ENCODE data around the gene CARMIL1.

CARMIL1 gene

GRCh38 chr6:25312034-25312620, 33.0 kb downstream of the CARMIL1 start:
- no peak for DNase-seq

- DNase-seq = no peak
Measured at GRCh38 chr6:25312703-25313102, 33.5 kb downstream of the CARMIL1 start.

- DNase-seq = no peak
Measured at GRCh38 chr6:25314509-25315175, 35.5 kb downstream of the CARMIL1 start.

- no peak for DNase-seq
Measured at GRCh38 chr6:25315194-25316177, 36.3 kb downstream of the CARMIL1 start.

DNA sequence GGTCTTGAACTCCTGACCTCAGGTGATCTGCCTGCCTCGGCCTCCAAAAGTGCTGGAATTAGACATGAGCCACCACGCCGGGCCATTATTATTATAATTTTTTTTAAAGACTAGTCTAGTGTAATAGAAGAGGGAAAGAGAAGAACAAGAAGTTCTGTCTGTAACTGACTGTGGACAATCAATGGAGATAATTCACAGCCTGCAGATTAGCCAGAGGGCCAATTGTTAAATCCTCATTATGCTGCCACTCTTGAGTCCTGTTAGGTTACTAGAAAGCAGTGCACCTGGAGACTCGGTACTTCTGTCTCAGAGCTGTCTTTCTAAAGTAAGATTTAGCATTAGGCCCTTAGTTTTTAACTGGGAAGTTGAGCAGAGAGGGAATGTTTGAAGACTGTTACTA, 37.5 kb downstream of the CARMIL1 start:
- no peak for DNase-seq

DNA sequence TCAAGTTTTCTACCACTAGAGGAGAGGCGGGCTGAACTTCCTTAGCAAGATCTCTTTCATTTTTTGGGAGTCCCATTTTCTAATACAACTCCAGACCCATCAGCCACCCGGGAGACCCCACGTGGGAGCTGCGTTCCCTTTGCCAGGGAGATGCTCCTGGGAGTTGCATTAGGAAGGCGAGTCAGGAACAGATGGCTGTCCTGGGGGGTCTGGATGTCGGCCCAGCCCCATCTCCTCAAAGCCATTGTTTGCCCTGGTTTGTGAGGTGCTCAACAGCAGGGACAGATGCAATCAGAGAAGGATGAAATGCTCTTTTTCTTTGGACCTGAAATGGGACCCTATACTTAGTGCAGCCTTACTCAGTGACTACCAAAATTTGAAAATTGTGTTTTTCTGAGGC, 39.4 kb downstream of the CARMIL1 start:
- no peak for DNase-seq

DNA sequence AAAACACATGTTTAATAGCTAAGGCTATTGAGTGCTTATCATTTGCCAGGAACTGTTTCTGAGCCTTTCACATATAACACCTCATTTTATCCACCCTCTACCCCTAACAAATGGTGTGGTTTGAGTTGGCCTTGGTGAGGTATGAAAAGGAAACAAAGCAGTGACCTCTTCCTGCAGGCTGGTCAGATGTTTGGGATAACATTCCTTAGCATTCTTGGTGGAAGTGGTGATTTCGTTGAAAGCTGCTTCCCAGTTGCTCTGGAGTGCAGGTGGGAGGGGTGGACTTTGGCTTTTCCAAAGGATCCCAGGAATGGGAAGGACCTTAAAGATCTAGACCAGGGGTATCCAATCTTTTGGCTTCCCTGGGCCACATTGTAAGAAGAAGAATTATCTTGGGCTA, 41.3 kb downstream of the CARMIL1 start:
- no peak for DNase-seq

DNA sequence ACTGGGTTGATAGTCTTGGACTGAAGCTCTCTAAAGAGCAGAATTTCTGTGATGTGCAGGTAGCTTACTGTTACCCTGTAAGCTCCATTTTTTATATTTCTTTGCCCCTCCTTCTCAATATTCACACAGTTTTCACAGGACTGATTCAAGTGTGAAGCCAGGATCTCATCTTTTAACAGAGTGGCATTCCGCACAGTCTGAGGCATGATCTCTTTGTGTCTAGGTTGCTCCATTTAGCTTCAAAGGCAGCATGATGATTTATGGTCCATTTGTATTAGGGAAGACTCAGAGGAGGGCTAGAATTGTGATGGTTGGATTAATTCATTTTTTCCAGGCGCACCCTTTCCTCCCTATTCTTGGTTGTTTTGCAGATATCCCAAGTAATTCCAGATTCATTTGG, 43.5 kb downstream of the CARMIL1 start:
- DNase-seq = no peak

DNA sequence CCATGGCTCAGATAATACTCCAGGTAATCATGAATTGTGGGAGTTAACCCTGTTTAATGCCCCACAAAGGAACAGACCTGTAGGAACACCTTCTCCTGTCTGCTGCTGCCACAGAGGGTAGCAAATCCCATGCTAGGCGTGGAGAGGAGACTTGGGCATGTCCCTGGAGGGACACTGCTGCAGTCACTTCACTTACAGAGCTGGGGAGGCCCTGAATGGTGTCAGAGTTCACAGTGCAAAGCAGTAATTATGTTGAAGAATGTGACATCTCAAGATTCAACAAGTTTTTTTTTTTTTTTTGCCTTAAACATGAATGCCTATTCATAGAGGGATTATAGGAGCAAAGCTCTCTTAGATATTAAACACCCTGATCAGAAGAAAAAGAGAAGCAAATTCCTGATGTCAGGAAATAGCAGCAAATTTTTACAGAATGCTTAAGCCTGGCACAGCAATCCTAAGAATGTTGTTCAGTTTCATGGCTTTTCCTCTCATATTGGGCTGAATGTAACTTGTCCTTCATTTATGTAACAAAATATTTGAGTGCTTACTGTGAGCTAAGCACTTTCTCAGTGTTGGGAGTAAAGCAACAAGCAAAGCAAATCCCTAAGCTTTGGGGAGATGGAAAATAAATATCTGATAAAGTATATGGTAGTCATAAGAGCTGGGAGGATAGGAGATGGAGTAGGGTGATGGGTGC, 45.0 kb downstream of the CARMIL1 start:
- DNase-seq = no peak

DNA sequence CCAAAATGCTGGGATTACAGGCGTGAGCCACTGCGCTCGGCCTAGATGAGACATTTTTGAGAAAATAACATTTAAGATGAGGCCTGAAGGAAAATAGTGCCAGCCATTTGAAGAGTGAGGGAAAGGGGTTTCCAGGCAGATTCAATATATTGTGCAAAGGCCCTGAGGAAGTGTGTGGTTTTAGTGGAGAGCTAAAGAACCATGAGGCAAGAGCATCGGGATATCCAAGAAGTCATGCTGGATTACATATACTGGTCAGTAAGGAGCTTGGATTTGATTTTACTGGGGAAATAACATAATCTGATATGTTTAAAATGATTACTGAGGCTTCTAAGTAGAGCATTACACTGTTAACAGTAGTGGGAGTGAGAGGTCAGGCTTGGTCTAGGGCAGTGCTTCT, 47.0 kb downstream of the CARMIL1 start:
- DNase-seq = no peak

- DNase-seq = no peak
Measured at GRCh38 chr6:25326960-25327359, 47.8 kb downstream of the CARMIL1 start.

GRCh38 chr6:25327432-25327831, 48.3 kb downstream of the CARMIL1 start:
- DNase-seq = no peak

GRCh38 chr6:25329161-25329817, 50.1 kb downstream of the CARMIL1 start:
- no peak for DNase-seq

GRCh38 chr6:25329982-25330381, 50.8 kb downstream of the CARMIL1 start:
- no peak for DNase-seq

DNA sequence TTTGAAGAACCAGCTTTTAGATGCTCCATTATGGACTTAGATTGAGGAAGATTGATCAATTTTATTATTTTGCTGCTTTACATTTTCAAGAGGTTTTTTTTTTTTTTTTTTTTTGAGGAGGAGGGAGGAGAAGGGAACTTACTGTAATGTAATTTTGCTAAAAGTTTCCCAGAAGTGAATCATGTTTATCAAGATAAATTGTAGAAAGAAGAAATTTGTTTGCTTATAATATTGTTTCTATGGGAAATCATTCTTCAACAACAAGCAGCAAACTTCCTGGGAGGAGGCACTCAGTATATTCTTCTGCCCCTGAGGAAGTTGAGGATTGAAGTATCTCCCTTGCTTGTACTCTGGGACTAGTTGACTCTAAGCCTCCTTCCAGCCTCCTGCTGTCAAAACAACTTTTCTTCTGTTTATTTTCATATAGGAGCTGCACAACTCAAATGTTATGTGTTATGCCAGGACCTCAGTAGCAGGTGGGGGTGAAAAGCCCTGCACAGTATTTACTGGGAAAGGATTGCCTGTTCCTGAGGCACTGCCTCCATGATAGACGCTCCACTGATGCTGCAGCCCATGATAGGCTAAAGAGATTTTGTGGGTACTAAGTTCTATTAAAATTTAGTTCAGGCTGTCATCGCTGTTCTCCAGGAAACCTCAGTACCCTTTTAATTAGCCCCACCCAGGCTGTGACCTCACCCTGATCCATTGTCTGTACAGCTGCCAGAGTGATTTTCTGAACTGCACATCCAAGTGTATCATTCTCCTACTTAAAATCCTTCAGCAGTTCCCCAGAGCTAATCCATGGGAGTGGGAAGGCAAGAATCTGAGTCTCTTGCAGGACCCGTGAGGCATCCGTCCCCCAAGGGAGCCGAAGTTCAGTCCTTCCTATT, 51.9 kb downstream of the CARMIL1 start:
- no peak for DNase-seq

DNA sequence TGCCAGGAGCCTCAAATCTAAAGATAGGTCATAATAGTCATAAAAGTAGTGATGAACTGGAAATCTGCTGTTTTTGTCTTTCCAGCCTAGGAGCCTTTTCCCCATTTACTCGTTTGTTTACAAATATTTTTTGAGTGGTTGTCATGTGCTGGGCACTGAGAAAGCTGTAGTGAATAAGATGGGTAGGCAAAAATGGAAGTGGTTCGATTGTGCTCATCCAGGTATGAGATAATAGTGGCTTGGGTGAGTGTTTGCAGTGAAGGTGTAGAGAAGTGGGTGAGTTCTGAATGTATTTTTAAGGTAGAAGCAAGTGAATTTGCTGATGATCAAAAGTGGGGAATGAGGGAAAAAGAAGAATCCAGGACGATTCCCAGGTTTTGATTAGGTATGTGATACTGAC, 53.0 kb downstream of the CARMIL1 start:
- no peak for DNase-seq

- no peak for DNase-seq
Measured at GRCh38 chr6:25332655-25333071, 53.5 kb downstream of the CARMIL1 start.

GRCh38 chr6:25333471-25333870, 54.3 kb downstream of the CARMIL1 start:
- no peak for DNase-seq

DNA sequence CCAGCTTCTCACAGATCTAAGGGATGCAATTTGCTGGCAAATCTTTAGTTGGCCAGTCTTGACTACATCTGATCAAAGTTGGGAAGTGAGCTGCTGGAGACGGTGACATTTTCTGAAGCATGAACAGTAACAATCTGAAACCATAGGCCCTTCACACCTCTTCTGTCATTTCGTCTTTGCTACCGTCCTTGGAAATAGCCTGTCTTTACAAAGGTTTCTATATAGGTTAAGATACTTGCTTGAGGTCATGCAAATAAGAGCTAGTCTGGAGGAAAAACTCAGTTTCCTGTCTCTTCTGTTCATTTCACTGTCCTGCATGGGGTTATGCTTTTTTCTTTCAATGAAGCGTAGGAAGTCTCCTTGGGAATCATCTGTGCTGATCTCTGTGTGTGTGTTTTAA, 55.6 kb downstream of the CARMIL1 start:
- DNase-seq = no peak

DNA sequence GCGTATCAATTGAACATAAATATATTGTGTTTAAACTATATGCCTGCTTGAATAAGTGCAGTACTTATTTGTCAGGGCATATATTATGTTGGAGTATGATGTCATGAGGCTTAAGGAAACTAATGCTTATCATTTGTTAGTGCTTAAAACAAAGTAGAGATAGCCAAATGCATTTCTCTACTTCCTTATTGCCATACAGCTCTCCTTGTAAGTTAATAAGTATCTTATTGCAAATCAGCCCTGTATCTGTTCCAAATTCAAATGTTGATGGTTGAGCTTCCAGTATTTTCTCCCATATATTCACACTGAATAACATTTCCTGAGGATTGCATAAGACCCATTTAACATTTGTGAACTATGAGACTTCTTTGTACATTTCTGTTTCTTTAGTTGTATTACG, 57.8 kb downstream of the CARMIL1 start:
- DNase-seq = no peak

GRCh38 chr6:25337431-25337830, 58.3 kb downstream of the CARMIL1 start:
- no peak for DNase-seq
